ENCODE data around the gene PLCB3. TPM values are rescaled to one million over a fixed set of nuclear protein-coding genes. Genes with fewer than 3 reads are reported as not detected.

The PLCB3 gene
- polyA plus RNA-seq, 1 donor from 2014 or later = 2.1 TPM

DNA sequence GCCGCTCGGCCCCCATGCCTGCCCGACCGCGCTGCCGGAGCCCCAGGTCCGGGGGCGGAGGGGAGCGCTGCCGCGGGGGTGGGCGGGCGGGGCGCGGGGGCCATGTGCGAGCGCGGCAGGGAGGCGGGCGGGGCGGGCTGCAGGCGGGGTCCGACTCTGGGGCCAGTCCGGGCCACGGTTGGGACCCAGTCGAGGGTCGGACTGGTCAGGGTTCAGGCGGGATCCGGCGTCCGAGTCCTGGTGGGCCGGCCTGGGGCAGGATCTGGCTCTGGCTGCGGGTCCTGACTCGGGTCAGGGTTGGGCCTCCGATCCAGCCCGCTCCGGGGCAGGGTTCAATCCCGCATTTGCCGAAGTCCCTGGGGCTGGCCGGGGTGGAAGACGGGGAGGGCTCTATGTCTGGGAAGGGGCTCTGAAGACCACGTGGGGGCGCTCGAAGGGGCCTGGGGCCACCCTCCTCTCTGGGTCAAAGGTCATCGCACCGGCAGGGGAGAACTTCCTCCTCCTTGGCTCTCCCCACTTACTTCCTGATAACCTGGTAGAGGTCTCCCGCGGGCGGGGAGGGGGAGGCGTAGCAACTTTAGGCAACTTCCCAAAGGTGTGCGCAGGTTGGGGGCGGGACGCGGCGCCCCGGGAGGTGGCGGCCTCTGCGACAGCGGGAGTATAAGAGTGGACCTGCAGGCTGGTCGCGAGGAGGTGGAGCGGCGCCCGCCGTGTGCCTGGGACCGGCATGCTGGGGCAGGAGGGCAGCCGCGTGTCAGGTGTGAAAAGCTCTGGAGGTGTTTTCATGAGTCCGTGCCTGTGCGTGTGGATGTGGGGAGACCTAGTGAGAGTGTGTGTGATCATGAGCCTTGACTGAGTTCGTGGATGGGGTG lies 54.6 kb downstream of the PLCB3 start:
- H3K4me2 ChIP-seq (ENCODE audit: low read length) = peak overlapping the region; percentile 56
- peaks cover 10% of the 10 kb centered on the region for H3K79me2 ChIP-seq (replicated peaks; ENCODE audit: insufficient read depth, low read length)
- H3K9ac ChIP-seq (ENCODE audit: low read length) = peak overlapping the region; percentile 75
- peak overlapping the region; percentile 78 for H3K4me3 ChIP-seq (ENCODE audit: low read length)
- no peak overlapping the region for H2AFZ ChIP-seq (ENCODE audit: low read depth, low read length)
- no peaks in the 10 kb centered on the region for H3K9me3 ChIP-seq (ENCODE audit: low read length)
- H3K27ac ChIP-seq (ENCODE audit: low read length) = peak overlapping the region; percentile 61
- H3K36me3 ChIP-seq (ENCODE audit: insufficient read depth, low read length) = no peaks in the 10 kb centered on the region
- peaks cover 6% of the 10 kb centered on the region for H4K20me1 ChIP-seq (ENCODE audit: insufficient read depth)
- no peaks in the 10 kb centered on the region for H3K9me2 ChIP-seq (ENCODE audit: insufficient read depth, low read length)
- TF ChIP-seq SMC3 (conservative IDR thresholded peaks at IDR 0.05; ENCODE audit: poor library complexity) (peak; percentile 46), TAF1 (IDR thresholded peaks at IDR 0.05; ENCODE audit: low read depth) (no peak), POLR2AphosphoS5 (IDR thresholded peaks at IDR 0.05) (no peak), MXI1 (conservative IDR thresholded peaks at IDR 0.05; ENCODE audit: poor library complexity, severe bottlenecking) (no peak), EP300 (conservative IDR thresholded peaks at IDR 0.05; ENCODE audit: poor library complexity, severe bottlenecking) (no peak), EZH2 (IDR thresholded peaks at IDR 0.05; ENCODE audit: borderline replicate concordance, insufficient read depth, low read length, poor library complexity, severe bottlenecking) (no peak)
- TF ChIP-seq, protein P1, sequence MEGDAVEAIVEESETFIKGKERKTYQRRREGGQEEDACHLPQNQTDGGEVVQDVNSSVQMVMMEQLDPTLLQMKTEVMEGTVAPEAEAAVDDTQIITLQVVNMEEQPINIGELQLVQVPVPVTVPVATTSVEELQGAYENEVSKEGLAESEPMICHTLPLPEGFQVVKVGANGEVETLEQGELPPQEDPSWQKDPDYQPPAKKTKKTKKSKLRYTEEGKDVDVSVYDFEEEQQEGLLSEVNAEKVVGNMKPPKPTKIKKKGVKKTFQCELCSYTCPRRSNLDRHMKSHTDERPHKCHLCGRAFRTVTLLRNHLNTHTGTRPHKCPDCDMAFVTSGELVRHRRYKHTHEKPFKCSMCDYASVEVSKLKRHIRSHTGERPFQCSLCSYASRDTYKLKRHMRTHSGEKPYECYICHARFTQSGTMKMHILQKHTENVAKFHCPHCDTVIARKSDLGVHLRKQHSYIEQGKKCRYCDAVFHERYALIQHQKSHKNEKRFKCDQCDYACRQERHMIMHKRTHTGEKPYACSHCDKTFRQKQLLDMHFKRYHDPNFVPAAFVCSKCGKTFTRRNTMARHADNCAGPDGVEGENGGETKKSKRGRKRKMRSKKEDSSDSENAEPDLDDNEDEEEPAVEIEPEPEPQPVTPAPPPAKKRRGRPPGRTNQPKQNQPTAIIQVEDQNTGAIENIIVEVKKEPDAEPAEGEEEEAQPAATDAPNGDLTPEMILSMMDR (IDR thresholded peaks at IDR 0.05; ENCODE audit: poor library complexity, severe bottlenecking) = peak; percentile 66
- TF ChIP-seq, protein P2, sequence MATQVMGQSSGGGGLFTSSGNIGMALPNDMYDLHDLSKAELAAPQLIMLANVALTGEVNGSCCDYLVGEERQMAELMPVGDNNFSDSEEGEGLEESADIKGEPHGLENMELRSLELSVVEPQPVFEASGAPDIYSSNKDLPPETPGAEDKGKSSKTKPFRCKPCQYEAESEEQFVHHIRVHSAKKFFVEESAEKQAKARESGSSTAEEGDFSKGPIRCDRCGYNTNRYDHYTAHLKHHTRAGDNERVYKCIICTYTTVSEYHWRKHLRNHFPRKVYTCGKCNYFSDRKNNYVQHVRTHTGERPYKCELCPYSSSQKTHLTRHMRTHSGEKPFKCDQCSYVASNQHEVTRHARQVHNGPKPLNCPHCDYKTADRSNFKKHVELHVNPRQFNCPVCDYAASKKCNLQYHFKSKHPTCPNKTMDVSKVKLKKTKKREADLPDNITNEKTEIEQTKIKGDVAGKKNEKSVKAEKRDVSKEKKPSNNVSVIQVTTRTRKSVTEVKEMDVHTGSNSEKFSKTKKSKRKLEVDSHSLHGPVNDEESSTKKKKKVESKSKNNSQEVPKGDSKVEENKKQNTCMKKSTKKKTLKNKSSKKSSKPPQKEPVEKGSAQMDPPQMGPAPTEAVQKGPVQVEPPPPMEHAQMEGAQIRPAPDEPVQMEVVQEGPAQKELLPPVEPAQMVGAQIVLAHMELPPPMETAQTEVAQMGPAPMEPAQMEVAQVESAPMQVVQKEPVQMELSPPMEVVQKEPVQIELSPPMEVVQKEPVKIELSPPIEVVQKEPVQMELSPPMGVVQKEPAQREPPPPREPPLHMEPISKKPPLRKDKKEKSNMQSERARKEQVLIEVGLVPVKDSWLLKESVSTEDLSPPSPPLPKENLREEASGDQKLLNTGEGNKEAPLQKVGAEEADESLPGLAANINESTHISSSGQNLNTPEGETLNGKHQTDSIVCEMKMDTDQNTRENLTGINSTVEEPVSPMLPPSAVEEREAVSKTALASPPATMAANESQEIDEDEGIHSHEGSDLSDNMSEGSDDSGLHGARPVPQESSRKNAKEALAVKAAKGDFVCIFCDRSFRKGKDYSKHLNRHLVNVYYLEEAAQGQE (IDR thresholded peaks at IDR 0.05; ENCODE audit: borderline replicate concordance) = no peak
- H3K27me3 ChIP-seq (ENCODE audit: insufficient read depth, low read depth, low read length) = peaks cover 11% of the 10 kb centered on the region
- no peaks in the 10 kb centered on the region for H3F3A ChIP-seq (ENCODE audit: insufficient read depth, low read length, poor library complexity, severe bottlenecking)

DNA sequence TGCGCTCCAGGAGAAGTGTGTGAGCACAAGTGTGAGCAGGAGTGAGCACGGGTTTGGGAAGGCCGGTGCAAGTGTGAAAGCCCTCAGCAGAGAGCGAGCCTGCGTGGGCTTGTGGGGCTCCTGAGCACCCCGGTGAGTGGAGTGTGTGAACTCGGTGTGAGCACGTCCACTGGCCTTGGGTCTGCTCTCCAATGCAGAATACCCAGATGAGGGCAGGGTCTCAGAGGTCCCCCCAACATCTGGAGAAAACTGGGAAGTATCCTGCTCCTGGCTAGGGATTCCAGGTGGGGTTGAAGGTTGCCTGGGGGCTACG lies 55.2 kb downstream of the PLCB3 start:
- no peaks in the 10 kb centered on the region for H3K9me3 ChIP-seq (ENCODE audit: low read length)
- H3F3A ChIP-seq (ENCODE audit: insufficient read depth, low read length, poor library complexity, severe bottlenecking) = no peaks in the 10 kb centered on the region
- H4K20me1 ChIP-seq (ENCODE audit: insufficient read depth) = peaks cover 6% of the 10 kb centered on the region
- H3K27me3 ChIP-seq (ENCODE audit: insufficient read depth, low read depth, low read length) = peaks cover 5% of the 10 kb centered on the region
- TF ChIP-seq POLR2AphosphoS5 (IDR thresholded peaks at IDR 0.05) (no peak), TAF1 (IDR thresholded peaks at IDR 0.05; ENCODE audit: low read depth) (no peak), EP300 (conservative IDR thresholded peaks at IDR 0.05; ENCODE audit: poor library complexity, severe bottlenecking) (no peak), EZH2 (IDR thresholded peaks at IDR 0.05; ENCODE audit: borderline replicate concordance, insufficient read depth, low read length, poor library complexity, severe bottlenecking) (no peak)
- TF ChIP-seq, protein P2 (IDR thresholded peaks at IDR 0.05; ENCODE audit: borderline replicate concordance) = no peak
- H3K9me2 ChIP-seq (ENCODE audit: insufficient read depth, low read length) = no peaks in the 10 kb centered on the region
- H3K36me3 ChIP-seq (ENCODE audit: insufficient read depth, low read length) = no peaks in the 10 kb centered on the region
- peak overlapping the region; percentile 75 for H3K9ac ChIP-seq (ENCODE audit: low read length)
- H3K4me2 ChIP-seq (ENCODE audit: low read length) = peak overlapping the region; percentile 56
- H3K79me2 ChIP-seq (replicated peaks; ENCODE audit: insufficient read depth, low read length) = peaks cover 10% of the 10 kb centered on the region
- H3K27ac ChIP-seq (ENCODE audit: low read length) = no peak overlapping the region
- peak overlapping the region; percentile 78 for H3K4me3 ChIP-seq (ENCODE audit: low read length)
- no peak overlapping the region for H2AFZ ChIP-seq (ENCODE audit: low read depth, low read length)
